Fibroblast of mammary gland (primary cell): ENCODE measurements around the gene CROCC2.

Experiments used
- DNase-seq: peaks from one replicate; pipeline ENCODE4 v3.0.0-alpha.2; 2010; ENCODE audit warnings: low read depth
- H3K4me3 ChIP-seq: 2 replicates; pipeline ENCODE4 v1.5.1; 2011; ENCODE audit warnings: low read depth, mild to moderate bottlenecking, low read length, moderate library complexity; ENCODE audit not compliant: control insufficient read depth
- TF ChIP-seq, protein P1 (sequence below): conservative IDR thresholded peaks from 2 replicates; pipeline ENCODE4 v1.5.1; 2011; ENCODE audit warnings: low read depth, low read length, inconsistent platforms; ENCODE audit not compliant: control insufficient read depth, insufficient read depth

CROCC2 gene

DNA sequence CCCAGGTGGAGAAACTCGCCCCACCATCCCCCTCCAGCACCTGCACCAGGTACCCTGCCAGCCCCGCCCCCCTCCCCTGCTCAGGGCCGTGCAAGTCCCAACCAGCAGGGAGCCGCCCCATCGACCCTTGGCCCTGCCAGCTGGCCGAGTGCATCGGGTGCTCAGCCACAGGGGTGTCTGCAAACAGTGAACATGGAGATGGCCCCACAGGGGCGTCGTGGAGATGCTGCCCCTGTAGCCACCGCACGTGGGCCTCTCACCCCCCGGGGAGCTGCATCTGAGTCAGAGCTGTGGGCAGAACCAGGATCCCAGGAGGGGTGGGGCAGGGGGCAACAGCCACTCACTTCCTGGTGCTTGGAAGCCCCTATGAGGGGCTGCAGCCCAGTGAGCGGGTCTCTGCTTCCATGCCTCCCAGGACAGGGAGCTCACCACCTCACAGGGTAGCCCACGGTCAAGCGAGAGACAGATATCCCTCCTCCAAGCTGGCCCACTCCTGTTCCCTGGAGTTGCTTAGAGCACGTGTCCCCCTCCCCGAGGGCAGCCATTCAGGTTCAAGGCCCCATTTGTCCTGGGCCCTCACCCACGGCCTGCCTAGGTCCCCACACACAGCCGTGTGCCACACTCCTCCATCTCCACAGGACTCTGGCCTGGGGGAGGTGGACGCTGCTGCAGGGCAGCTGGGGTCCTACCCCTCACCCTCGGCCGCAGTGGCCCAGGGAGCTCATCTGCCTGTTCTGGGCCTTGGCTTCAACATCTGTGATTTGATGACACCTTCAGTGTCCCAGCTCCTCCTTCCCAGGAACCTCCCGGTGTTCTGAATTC lies 9.1 kb upstream of the CROCC2 start:
- H3K4me3 ChIP-seq, result no peak overlapping the region
- TF ChIP-seq, protein P1, sequence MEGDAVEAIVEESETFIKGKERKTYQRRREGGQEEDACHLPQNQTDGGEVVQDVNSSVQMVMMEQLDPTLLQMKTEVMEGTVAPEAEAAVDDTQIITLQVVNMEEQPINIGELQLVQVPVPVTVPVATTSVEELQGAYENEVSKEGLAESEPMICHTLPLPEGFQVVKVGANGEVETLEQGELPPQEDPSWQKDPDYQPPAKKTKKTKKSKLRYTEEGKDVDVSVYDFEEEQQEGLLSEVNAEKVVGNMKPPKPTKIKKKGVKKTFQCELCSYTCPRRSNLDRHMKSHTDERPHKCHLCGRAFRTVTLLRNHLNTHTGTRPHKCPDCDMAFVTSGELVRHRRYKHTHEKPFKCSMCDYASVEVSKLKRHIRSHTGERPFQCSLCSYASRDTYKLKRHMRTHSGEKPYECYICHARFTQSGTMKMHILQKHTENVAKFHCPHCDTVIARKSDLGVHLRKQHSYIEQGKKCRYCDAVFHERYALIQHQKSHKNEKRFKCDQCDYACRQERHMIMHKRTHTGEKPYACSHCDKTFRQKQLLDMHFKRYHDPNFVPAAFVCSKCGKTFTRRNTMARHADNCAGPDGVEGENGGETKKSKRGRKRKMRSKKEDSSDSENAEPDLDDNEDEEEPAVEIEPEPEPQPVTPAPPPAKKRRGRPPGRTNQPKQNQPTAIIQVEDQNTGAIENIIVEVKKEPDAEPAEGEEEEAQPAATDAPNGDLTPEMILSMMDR, result no peak
- DNase-seq, result no peak

DNA sequence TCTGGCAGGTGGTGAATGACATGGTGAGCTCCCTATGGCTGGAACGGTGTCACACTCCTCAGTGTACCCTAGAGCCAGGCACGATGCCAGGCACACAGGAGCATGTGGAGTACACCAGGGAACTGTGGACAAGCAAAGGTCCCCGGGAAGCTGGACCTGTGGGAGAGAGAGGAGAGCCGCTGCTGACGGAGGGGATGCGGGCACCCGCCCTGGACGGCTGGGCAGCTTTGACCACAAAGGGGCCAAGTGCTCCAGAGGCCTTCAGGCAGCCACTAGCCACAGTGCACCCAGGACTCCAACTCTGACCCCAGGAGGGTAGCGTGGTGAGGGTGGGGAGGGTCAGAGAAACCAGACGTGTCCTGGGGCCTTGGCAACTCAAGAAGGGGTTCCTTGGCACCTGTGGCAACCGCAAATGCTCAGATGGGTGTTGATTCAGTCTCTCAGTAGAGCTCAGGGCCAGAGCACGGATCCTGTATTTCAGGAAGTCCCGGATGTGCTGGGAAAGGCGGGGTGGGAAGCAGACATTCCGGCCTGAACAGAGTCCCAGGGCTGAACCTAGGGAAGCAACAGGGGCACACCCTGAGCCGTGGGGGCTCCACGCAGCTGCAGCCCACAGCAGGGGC lies 7.9 kb upstream of the CROCC2 start:
- TF ChIP-seq, protein P1, result no peak
- no peak for DNase-seq
- H3K4me3 ChIP-seq, result no peak overlapping the region

DNA sequence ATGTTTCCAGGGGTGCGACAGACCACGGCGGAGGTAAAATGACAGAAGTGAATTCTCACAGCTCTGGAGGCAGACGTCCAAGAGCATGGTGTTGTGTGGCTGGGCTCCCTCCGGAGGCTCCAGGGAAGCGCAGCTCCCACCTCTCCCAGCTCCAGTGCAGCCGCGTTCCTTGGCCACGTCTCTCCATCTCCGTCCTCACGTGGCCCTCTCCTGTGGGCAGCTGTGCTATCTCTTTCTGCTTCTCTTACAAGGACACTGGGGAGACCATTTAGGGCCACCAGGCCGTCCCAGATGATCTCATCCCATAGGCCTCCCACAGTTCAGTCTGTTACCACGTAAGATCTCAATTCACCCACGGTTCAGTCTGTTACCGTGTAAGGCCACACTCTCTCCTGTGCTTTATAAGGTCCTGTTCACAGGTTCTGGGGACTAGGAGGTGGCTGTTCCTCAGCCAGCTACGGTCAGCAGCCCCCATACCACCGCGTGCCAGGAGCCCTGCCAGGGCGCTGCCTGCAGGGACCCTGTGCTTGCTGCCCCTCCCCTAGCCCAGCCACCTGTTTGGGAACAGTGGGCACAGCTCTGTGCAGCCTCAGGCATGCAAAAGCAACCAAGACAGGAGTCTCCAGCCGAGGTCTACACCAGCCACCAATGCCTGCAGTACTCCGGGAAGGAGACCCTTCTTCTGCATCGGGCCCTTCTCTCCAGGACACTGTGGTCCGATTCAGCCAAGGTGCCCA lies 7.2 kb upstream of the CROCC2 start:
- no peak for DNase-seq
- TF ChIP-seq, protein P1, result no peak
- H3K4me3 ChIP-seq, result no peak overlapping the region

DNA sequence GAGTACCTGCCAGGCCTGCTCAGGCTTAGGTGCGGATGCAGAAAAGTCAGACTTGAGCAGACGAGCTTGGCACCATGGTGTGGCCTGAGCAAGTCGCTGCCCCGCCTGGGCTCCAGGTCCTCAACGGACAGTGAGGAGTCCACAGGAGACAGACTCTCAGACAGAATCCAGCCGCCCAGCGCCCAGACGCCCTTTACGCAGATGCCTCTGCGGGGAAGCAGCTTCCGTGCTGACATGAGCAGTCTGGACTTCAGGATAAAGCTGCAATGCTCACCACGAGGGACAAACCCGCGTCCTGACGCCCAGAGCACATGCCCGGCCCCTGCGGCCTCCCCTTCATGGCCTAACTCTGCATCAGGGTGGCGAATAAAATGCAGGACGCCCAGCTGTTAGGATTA lies 6.7 kb upstream of the CROCC2 start:
- no peak overlapping the region for H3K4me3 ChIP-seq
- TF ChIP-seq, protein P1, result no peak
- no peak for DNase-seq

DNA sequence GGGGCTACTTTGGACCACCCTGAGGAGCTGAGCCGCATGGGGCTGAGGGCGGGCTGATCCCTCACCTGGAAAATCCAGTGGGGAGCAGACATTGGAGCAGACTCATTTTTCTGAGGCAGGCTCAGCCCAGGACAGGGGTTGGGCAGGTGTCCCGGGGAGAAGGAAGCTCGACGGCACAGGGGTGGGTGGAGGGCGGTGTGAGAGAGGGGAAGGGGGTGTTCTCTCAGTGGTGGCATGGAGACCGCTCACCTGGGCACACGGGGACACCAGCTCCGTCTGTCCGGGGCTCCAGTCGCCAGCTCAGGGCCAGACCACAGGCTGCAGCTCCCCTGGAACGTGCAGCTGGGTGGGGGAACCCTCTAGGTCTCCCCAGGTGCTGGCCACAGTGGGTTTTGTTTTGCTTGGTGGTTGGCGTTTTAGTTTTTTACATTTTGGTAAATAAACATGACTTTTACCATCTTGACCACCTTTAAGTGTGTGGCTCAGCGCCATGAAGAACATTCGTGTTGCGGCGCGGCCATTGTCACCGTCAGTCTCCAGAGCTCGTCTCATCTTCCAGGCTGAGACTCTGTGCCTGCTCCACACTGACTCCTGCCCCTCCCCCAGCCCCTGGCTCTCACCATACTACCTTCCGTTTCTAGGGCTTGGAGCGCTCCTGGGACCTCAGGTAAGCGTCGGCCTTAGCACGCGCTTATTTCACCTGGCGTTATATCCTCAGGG lies 5.8 kb upstream of the CROCC2 start:
- TF ChIP-seq, protein P1, result no peak
- DNase-seq, result no peak

DNA sequence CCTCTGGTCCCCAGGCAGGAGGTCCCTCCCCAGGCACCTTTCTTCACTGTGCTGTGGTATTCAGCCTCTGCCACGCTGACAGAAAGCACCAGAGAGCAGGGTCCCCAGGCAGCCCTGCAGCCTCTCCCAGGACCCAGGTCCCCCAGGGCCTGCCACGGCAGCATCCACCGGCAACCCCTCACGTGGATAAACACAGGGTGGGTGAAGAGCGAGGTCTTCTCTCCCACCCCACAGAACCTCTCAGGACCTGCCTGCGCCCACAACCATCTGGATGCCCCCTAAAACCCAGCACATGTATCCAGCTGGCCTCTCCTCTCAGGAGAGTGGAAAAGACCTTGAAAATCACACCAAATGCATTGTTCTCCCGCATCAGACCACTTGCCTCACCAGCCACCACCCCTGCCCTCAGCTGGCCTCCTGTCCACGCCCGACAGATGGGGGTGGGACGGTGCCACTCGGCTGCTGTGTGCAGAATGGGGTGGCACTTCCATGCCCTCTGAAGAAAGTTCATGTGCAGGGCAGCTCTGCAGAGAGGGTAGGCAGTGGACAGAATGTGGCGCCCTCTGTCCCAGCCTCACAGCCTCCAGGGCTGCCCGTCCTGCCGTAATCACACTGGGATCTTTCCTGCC lies 4.0 kb upstream of the CROCC2 start:
- no peak overlapping the region for H3K4me3 ChIP-seq
- TF ChIP-seq, protein P1, result no peak
- no peak for DNase-seq

More for the DNA sequence above, 5.8 kb upstream of the CROCC2 start:
- H3K4me3 ChIP-seq, result no peak overlapping the region
